ENCODE results near the gene ITGA11.

The ITGA11 gene

GRCh38 chr15:68389041-68389930 lies 42.7 kb downstream of the ITGA11 start:
- DNase-seq: no peak

- no peak for DNase-seq
These were observed 44.4 kb downstream of the ITGA11 start for GRCh38 chr15:68387381-68388143.

DNA sequence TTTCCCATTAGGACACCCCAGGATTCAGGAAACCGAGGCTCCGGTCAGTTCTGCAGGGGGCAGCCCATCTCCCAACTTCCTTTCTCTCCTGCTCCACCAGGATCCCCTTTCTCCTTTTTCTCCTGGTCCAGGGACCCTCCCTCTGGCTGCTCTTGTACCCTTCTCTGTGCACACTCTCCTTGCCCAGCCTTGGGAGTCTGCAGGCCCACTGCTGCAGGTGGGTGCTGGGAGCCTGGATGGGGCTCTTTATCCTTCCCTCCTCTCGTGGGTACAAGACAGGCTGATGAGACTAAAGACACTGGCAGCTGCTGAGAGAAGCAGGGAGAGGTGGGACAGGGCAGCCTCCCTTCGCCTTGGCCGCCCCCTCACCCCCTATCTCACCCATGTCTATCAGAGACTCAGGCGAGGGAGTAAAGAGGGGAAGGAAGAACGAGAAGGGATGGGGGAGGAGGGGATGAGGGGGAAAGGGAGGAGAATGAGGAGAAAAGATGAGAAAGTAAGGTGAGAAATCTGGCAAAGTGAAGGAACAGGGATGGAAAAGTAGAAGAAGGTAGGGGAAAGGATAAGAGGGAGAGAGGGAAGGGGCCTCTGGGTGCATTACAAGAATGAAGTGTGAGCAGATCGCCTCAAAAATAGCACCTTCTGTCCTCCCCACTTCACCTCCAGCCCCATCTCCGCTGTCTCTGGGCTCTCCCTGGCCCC lies 45.2 kb downstream of the ITGA11 start:
- DNase-seq: no peak

DNA sequence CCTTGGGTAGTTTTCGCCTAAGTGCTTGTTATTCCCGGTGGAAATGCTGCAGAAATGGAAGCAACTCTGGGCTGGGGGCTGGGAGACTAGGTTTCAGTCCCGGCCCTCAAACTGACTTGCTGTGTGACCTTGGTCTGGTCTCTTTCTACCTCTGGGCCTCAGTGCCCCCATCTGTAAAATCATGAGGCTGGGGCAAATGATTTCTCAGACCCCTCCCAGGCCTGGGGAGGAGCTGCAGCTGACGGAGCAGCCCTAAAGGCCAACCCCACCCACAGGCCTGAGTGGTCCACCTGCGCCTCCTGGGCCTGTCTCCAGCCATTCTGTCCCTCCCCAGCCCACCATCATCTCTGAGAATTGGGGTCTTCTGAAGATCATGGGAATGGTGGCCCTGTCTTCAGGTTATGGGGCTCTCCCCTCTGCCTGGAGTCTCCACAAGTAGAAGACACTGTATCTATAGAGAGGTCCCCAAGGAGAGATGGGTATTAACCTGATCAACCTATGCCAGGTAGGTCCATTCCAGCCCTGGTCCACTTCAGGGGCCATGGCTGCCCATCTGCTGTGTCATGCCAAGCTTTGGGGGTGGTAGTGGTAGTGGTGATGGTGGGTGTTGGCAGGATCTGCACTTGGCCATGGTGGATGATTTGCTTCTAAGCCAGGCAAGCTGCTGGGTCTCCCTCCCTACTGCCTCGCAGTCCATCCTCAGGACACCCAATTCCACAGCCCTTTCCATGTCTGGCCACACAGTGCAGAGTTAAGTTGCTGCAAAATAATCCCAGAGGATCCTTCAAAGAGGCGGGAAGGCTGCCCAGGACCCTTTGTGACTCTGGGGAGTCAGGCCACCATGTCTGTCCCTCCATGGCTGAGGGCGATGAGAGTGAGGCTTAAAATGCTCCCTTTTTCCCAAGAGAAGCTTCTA lies 46.0 kb downstream of the ITGA11 start:
- DNase-seq: no peak

GRCh38 chr15:68385240-68385561 lies 46.8 kb downstream of the ITGA11 start:
- no peak for DNase-seq

- no peak for DNase-seq
These were observed 47.3 kb downstream of the ITGA11 start for GRCh38 chr15:68384451-68385239.

DNA sequence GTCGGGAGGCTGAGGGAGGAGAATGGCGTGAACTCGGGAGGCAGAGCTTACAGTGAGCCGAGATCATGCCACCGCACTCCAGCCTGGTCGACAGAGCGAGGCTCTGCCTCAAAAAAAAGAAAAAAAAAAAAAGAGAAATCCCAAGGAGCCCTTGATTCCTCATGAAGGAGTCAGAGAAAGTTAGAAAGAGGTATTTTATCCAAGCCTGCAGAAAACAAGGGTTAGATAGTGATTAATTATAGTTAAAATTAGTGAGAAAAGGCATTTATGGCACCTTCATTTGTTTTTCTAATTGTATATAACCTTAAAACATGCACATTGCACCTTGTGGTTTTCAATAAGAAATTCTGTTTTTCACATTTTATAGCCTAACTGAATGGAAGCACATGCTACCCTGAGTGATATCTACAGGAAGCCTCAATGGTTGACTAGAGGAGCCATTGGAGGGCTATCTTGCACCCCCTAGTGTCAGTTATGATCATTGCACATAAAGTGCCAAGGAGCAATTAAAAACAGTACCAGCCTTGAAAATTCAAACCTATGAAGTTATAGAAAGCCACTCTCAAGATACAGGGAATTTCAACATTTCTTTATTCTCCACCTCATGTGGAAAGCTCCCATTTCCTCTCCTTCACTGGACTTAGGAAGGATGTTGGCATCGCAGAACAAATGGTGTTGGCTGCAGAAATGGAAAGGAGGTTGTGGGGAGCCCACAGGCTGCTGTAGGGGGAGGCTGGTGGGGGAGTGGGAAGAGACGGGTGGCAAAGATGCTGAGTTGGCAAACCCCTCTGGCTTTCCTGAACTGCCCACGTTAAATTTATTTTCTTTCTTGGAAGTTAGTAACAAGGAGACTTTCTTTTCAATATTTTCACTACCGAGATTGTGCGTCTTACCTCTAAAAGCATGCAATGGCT lies 48.5 kb downstream of the ITGA11 start:
- DNase-seq: peak; percentile 36

DNA sequence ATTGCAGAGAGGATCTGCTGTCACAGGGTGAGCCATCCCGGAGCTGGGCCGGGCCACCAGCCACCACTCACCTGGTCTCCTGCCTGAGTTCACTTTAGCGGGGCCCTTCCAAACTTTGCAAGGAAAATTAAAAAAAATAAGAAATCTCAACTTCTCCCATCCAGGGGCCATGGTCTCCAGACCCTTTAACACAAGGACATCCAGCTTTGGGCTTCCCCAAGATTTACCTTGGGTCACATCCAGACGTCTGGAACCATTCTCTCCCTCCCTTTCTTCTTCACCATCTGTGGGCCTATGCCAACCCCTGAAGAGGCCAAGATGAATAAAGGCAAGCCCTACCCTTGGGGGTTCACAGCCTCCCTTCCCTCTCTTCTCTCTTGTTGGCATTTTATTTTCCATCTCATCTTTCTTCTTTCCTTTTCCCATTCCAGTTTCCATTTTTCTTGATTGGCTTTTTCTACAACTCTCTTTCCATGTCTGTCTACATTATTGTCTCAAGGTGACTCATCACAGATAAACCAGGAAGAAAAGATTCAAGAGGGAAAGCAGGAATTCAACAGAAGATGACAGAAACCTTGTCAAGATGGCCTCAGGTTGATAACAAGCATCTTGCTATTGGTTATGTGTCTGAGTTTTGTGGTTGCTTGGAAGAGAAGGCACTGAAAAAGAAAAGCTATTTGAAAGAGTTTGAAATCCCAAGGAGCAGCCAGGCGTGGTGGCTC lies 49.5 kb downstream of the ITGA11 start:
- DNase-seq: no peak

DNA sequence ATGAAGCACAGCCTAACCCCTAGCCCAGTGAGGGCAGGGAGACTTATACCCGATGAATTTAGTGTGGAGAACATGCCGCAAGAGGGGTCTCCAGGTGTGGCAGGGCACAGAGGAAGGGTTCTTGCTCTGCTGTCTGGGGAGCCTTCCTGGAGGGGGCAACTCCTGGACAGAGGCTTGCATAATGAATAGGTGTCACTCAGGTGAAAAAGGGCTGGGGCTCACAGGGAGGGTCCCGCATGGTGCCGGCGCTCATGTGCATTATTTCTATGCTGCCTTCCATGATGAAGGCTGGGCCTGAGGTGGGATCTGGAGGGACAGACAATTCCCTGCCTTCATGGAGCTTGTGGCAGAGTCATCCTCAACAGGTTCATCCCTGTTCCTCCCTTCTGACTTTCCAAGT lies 51.5 kb downstream of the ITGA11 start:
- no peak for DNase-seq

DNA sequence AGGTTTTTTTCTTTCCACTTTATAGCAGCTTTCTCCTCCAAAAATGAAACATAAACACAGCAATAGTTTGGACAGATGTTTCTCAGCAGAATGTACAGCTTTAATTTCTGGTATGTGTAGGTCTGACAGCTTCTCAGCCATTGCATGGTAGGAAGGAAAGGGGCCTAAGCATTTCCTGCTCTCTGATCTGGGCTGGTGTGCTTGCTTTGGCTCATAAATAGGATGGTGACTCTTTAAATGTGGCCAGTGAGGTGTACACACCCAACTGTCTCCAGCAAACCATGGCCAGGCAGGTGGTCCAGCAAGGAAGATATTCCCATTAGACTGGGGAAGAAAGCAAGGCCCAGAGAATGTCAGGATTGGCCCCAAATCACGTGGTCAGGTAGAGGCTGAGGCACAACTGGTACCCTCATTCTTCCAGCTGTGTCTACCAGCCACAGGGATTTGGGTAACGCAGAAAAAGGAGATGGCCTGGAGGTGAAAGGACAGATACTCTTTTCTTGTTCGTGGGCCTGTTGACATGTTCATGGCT lies 52.1 kb downstream of the ITGA11 start:
- no peak for DNase-seq

DNA sequence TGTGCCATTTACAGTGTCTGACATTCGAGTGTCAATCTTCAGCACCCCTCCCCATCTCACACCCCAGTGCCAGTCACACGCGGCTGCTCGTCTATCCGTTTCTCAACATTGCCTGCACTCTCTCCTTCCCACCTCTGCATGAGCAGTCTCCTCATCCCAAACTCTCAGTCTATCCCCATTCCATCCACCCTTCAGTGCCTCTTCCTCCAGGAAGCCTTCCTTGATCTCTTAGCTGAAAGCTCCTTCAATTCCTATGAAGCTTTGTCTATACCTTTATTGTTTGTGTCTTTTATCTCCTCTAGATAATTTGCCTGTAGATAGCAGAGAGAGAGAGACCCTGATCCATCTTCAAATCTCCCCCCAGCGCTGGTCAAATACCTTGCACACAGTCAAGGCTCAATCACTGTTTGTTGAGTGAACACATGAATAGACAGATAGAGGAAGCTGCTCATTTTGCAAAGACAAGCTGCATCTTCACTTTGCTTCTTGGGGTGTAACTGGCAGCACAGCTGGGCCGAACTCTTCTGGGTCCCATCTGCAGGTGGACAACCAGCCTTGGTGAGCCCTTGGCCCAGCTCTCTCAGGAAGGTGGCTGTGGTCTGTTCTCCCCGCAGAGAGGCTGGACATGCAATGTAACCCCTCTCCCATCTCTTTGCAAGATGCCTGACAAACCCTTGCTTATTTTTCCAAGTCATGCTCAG lies 52.8 kb downstream of the ITGA11 start:
- no peak for DNase-seq

GRCh38 chr15:68378595-68378994 lies 53.4 kb downstream of the ITGA11 start:
- no peak for DNase-seq

DNA sequence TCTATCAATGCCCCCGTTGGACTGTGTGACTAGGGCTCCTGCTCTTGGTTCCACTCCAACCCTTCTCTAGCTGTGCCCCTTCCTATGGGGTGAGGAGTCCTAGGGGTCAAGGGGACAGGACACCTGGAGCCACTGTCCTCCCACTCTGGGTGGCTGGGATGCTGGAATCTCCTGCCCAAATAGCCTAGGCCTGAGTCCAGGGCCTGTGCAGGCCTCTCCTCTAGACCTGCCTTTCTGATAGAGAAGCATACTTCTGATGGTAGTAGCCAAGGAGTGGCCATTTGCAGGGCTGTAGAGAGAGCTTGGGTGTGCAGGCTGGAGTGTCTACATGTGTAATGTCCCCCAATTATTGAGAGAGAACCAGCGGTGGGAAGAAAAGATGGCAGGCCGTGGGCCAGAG lies 54.2 kb downstream of the ITGA11 start:
- DNase-seq: no peak

GRCh38 chr15:68376447-68377060 lies 55.4 kb downstream of the ITGA11 start:
- no peak for DNase-seq

DNA sequence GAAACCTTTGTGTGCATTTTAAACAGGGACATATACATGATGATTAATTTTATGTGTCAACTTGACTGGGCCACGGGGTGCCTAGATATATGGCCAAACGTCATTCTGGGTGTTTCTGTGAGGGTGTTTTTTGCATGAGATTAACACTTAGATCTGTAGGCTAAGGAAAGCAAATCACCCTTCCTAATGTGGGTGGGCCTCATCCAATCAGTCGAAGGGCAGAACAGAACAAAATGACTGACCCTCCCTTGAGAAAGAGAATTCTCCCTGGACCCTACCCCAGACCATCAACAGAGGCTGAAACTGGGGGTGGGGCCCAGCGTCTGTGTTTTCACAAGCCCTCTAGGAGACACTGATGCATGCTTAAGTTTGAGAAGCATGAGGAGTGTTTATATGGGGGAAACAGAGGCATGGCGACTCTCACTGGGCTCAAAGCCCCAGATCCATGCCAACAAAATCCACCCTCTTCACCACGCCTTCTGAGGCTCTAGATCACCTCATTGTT lies 56.2 kb downstream of the ITGA11 start:
- DNase-seq: no peak

DNA sequence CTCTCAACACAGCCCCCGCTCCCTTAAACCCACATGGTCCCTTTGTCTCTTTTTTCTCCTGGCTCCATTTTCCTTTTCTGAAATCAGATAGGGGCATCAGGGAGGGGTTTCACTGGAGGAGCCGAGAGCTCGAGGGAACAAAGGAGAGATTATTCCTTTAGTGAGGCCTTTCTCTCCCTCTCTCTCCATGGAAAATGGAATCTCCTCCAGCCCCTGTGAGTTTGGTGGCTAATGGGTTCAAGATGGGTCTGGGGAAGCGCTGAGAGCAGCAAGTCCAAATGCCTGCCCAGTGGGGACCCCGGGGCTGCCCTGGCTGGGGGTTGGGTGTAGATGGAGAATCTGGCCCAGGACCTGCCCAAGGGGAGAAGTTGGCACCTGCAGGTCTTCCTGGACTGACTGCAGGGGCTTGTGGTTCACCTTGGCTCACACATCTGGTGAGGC lies 56.8 kb downstream of the ITGA11 start:
- no peak for DNase-seq

DNA sequence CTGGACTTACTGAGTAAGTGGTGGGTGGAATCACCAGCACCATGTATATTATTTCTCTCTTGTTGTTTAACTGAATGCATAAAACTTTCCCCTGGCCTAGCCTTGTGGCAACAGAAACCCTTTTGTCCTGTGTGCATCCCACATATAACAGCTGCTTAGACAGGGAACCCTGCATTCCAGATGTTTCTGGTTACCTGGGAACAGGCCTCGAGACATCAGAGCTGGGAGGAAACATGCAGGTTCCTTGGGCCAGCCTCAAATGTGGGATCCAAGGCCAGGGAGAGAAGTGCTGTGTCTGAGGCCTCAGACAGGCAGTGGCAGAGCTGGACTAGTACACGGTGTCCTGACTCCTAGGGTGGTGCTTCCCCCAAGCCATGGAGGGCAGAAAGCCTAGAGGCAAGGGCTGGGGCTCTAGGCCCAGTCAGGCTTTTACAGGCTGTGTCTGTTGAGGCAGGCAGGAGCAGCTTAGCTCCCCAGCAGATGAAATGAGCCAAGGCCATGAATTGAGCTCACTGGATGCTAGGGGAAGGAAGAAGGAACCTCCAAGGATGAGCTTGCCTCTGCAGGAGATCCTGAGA lies 57.7 kb downstream of the ITGA11 start:
- DNase-seq: no peak

- no peak for DNase-seq
These were observed 58.9 kb downstream of the ITGA11 start for GRCh38 chr15:68373028-68373427.
